Head of caudate nucleus (tissue), 42 donors: ENCODE data around the gene ZNF500.
A peak's percentile ranks its signal among the peaks of the same experiment; 100 is the strongest.
"Not testable (repeated sequence)": the region's sequence is repeated elsewhere in the genome, so short reads cannot be mapped to it uniquely, and the experiment has no call there.

Experiments
- DNase-seq, 42 donors: peaks; one replicate each; pipeline versions ENCODE4 v3.0.0 to v3.0.0-alpha.2; 2020 to 2021; ENCODE audit warnings: mixed read lengths in 7 of 42
- intact Hi-C: fragments of 100-400 bp; cut with DNase I; formaldehyde crosslinking; loops from one replicate; pipeline ENCODE4 v1.15.0; 2022

Gene ZNF500

DNA sequence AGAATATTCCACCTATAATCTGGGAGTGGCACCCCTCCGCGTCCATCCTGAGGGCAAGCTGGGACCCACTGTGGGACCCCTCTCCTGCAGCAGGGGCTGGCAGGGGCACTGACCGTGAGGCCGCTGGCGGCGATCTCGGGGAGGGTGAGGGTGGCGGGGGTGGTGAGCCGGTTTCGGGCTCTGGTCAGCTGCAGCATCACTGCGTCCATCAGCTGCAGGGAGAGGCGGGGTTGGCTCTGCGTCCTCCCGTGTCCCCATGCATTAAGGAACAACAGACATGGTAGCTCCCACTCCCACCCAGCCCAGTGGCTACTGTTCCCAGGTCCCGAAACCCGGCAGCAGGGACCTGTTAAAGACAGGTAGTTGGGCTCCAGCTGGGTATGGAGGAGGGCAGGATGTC, 31.5 kb upstream of the ZNF500 start:
- DNase-seq = no peak

DNA sequence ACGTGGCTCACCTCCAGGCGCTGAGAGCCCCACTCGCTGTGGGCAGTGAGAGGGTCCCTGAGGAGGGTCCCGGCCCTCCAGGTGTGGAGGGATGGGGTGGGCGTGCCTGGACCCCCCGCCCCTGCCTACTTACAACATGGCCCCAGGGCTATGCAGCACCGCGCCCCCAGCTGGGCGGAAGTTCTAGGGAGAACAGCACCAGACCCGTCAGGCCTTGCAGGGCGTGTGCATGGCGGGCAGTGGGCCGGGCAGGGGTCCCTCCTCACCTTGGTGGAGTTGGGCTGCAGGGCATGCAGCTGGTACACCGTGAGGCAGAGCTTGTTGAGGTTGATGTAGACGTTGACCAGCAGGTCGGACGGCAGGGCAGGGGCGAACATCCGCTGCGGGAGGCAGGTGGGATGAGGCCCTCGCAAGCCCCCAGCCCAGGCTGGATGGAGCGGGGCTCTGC, 30.9 kb upstream of the ZNF500 start:
- intact Hi-C loops = no loop called here
- no peak for DNase-seq

More for the DNA sequence above, 31.5 kb upstream of the ZNF500 start:
- intact Hi-C loops = no loop called here

DNA sequence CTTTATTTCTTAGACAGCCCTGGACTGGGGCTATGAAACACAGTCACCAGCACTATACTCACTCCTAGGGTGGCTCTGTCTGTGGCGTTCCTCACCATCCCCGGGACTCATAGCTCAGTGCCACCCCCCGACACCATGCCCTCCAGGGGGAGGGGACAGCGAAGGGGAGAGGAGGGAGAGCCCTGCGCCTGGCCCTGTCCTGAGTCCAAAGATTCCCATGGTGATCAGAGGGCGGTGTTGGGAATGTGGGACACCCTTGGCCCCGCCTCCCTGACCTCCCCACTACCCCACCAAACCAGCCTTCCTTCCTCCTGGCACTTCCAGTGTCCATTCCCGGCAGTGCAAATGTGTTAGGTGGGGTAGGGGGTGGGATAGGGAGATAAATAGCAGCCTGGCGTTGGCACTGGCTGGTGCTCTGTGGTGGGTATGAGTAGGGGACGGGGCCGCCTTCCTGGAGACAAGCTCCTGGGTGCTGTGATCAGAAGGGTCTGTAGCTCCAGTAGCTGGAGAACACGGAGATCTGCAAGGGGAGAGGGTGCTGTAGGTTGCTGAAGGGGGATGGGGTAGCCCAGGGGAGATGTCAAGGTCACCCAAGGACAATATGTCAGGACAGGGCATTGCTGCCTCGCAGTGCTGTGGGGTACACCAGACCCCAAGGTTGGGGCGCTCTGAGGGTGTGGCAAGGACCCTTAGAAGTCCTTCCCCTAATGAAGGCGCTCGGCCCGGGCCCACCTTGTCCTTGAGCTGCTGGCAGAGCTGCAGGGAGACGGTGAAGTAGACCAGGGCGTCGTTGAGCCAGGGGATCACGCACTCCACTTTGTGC, 30.2 kb upstream of the ZNF500 start:
- intact Hi-C loops = no loop called here

DNA sequence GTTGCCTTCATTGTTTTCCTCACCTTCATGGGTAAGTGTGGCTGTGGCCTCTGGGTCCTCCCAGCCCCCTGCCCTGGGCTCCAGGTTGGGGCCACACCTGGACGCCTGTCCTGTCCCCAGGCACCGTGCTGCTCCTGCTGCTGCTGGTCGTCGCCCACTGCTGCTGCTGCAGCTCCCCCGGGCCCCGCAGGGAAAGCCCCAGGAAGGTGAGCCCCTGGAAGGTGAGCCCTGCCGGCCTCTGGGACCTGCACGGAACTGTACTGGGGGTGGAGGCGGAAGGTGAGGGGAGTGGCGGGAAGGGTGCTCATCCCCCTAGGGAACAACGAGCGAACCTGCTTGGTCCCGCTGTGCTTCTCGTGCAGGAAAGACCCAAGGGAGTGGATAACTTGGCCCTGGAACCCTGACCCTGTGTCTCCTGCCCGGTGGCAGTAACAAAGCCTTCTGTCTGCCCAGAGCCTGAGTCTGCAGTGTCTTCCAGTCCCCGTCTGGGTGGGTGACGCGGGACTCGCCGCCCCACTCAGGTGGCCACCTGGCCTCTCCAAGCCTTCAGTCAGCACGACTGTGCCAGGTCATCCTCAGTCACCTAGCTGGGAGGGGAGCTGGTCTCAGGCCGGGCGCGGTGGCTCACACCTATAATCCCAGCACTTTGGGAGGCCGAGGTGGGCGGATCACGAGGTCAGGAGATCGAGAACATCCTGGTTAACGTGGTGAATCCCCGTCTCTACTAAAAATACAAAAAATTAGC, 29.0 kb upstream of the ZNF500 start:
- intact Hi-C loops = no loop called here

More for the DNA sequence above, 30.2 kb upstream of the ZNF500 start:
- no peak for DNase-seq

DNA sequence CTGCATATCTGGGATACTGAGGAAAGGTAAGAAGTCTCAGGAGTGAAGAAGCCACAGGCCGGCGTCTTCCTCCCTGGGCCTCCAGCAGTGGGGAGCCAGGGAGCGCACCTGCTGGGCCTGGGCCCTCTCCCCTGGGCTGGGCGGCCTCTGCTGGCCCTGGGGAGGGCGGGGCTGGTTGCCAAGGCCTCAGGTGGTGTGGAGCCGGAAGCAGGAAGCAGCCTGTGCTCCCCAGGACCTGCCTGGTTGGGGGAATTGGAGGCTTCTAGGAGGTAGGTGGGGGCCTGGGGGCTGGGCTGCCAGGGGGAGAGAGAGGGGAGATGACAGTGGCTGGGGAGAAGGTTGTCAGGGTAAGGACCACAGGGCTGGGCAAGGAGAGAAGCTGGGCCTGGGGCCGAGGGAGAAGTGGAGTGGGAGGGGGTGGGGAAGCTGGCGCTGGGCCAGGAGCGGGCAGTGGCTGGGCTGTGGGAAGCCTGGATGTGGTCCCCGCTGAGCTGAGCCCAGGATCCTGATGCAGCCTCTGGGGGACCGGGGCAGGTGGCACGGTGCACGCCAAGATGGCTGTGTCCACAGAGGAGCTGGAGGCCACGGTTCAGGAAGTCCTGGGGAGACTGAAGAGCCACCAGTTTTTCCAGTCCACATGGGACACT, 28.3 kb upstream of the ZNF500 start, which contains the start of gene SMIM22:
TSS of gene SMIM22 (plus strand) at position 189 of the 647 bp plus-strand sequence. CDS start at position 555, 366 bp downstream.
- intact Hi-C loops = no loop called here
- peak in 5 of 42 donors; percentile 14 to 48 (median 32) for DNase-seq

More for the DNA sequence above, 29.0 kb upstream of the ZNF500 start:
- no peak for DNase-seq

DNA sequence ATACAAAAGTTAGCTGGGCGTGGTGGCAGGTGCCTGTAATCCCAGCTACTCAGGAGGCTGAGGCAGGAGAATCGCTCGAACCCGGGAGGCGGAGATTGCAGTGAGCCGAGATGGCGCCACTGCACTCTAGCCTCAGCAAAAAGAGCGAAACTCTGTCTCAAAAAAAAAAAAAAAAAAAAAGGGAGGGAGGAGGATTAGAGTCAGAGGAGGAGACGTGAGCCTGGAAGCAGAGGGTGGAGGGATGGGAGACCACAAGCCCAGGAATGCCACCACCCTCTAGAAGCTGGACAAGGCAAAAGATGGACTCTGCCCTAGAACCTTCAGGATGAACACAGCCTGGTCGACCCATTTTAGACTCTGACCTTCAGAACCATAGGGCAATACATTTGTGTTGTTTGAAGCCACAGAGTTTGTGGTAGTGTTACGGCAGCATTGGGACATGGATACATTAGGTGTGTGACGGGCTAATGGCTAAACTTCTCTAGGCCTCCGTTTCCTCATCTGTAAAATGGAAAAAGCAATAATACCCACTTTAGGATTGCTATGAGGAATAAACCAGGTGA, 26.1 kb upstream of the ZNF500 start:
- intact Hi-C loops = no loop called here
- no peak for DNase-seq

DNA sequence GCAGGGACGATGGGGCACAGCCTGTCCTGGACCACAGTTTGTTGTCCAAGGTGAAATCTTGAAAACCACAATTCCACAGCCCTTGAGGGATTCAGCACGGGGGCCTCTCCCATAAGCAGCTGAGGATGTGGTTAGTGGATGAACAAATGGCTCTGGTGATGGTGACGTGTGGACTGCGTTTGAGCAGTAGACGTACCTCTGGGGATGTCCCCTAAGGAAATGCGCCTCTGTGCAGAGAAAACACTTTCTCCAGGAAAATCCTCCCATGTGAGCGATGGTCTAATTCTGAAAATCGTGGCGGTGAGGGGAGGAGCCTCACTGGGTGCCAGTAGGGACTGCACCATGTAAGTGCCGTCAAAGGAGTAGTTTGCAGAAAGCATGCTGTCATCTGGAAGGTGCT, 23.9 kb upstream of the ZNF500 start:
- no peak for DNase-seq
- intact Hi-C loops = no loop called here

DNA sequence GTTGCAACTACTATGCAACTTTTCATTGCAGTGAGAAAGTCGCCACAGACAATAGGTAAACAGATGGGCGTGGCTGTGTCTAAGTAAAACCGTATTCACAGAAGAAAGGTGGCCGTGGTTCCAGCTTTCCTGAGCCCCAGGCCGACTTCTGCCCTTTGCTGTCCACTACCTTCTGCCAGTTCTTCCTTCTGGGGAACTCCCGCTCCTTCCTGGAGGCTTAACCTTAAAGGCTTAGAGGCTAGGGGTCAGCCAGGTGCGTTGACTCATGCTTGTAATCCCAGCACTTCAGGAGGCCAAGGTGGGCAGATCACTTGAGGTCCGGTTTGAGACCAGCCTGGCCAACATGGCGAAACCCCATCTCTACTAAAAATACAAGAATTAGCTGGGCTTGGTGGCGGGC, 23.3 kb upstream of the ZNF500 start:
- no peak for DNase-seq
- intact Hi-C loops = no loop called here

DNA sequence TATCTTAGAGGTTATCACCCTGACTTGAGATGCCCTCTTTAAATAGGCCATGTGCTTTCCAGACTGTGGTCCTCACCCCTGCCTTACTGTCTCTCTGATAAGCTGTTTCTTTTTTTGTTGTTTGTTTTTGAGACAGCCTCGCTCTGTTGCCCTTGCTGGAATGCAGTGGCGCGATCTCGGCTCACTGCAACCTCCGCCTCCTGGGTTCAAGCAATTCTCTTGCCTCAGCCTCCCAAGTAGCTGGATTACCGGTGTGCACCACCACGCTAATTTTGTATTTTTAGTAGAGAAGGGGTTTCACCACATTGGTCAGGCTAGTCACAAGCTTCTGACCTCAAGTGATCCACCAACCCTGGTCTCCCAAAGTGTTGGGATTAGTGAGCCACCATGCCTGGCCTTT, 21.9 kb upstream of the ZNF500 start:
- intact Hi-C loops = no loop called here

DNA sequence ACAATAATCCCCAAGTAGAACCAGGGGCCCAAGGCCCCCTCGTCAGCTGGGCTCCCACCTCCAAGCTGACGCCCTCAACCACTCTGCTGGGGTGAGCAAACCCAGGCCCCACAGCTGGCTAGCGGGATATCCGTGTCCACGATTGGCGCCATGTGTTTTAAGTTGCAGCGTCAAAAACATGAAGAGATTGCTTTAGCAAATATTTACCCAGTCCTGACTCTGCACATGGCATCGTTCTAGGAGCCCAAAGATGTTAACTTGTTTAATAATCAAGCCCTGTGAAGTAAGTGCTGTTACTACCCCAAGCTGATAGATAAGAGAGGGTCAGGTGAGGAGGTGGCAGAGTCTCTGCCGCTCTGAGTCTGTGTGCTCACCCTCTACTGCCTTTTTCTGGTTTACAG, 21.5 kb upstream of the ZNF500 start:
- DNase-seq = no peak
- intact Hi-C loops = no loop called here

More for the DNA sequence above, 21.9 kb upstream of the ZNF500 start:
- DNase-seq = no peak

DNA sequence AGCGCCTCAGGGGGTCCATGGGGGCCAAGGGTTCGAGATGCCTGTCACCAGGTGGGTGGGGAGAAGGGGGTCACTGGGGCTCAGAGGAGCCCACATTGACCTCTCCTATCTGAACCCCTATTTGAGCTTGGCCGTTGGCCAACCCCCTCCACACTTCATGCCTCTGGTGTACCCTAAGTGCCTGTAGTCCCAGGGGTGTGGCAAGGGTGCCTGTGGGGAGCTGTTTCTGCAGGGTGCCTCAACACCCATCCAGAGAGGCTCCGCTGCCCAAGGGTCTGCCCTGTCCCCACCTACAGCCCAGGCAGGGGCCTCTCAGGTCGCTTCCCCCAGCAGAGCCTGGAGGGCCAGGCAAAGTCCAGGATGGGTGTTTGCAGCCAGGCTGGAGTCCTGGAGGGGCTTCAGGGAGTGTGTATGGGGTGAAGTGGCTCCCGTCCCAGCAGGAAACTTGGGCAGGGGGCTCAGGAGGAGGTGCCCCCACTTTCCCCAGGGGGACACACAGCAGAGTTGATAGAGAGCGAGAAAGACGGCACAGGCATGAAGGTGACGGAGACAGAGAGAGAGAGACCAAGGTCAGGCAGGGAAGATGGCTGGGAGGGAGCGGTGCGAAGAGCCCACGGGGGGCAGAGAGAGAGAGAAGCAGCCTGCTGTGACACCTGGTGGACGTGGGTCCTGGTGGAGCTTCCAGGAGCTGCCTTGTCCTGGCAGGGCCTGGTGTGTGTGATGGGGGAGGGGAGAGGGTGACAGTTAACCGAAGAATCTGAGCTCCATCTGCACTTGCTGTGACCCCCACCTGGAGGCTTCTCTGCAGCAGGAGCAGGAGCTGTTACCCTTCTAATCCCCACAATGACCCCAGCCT, 20.9 kb upstream of the ZNF500 start, which contains the start of gene SEPTIN12:
TSS of gene SEPTIN12 (minus strand) at position 719 of the 856 bp plus-strand sequence. CDS start at position 19, 700 bp downstream.
- intact Hi-C loops = no loop called here
- DNase-seq = no peak

DNA sequence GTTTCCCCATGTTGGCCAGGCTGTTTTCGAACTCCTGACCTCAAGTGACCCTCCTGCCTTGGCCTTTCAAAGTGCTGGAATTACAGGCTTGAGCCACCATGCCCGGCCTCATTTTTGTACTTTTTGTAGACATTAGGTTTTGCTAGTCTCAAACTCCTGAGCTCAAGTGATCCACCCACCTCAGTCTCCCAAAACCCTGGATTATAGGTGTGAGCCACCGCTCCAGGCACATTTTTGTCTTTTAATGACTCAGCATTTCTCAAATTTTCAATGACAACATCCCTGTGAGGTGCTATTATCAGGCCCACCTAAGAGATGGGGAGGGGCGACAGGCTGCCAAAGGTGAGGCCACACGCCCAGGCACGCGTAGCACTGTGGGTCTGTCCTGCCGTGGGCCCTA, 20.1 kb upstream of the ZNF500 start:
- intact Hi-C loops = no loop called here

DNA sequence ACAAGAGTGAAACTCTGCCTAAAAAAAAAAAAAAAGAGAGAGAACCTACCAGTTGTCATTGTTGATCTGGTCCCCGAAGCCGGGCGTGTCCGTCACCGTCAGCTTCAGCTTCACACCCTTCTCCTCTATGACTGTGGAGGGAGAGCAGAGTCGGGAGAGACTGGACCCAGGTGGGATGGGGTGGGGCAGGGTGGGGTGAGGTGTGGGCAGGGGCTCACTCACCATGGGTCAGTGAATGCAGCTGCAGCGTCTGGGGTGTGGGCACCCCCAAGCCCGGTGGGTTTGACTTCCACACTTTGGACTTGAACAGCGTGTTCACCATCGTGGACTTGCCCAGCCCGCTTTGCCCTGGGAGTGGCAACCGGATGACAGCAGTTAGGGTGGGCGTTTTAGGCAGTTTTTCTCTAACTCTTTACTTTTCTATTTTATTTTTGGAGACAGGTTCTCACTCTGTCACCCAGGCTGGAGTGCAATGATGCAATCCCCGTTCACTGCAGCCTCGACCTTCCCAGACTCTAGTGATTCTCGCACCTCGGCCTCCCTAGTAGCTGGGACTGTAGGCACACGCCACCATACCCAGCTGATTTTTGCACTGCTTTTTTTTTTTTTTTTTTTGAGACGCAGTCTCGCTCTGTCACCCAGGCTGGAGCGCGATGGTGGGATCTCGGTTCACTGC, 18.9 kb upstream of the ZNF500 start:
- DNase-seq = peak in 6 of 42 donors; percentile 11 to 54 (median 33)
- intact Hi-C loops = no loop called here

More for the DNA sequence above, 20.1 kb upstream of the ZNF500 start:
- peak in 5 of 42 donors; percentile 27 to 68 (median 45) for DNase-seq

DNA sequence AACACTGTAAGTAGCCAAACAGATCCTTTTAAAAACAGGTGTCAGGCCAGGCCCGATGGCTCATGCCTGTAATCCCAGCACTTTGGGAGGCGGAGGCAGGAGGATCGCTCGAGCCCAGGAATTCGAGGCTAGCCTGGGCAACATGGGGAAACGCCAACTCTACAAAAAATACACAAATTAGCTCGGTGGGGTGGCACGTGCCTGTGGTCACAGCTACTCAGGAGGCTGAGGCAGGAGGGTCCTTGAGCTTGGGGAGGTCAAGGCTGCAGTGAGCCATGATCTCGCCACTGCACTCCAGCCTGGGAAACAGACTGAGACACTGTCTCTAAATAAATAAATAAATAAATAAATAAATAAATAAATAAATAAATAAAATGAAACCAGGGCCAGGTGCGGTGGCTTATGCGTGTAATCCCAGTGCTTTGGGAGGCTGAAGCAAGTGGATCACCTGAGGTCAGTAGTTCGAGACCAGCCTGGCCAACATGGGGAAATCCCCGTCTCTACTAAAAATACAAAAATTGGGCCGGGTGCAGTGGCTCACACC, 17.6 kb upstream of the ZNF500 start:
- DNase-seq, intact Hi-C loops: not testable (repeated sequence)

DNA sequence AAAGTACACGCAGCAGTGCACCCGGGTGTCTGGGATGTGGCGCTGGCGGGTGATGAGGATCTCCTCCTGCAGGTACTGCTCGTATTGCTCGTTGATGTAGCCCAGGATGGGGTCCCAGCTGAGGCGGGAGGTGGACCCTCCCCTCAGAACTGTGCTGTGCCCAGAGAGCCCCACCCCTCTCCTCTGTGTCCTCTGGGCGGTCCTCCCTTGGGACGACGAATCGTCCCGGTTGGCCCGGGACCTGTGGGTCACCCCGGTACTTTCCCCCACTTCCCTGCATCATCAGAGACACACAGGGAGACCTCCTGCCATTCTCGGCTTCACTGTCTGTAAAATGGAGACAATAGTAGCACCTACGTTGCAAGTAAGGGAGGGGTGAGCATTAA, 17.0 kb upstream of the ZNF500 start:
- intact Hi-C loops = no loop called here
- peak in 1 of 42 donors; percentile 35 for DNase-seq

DNA sequence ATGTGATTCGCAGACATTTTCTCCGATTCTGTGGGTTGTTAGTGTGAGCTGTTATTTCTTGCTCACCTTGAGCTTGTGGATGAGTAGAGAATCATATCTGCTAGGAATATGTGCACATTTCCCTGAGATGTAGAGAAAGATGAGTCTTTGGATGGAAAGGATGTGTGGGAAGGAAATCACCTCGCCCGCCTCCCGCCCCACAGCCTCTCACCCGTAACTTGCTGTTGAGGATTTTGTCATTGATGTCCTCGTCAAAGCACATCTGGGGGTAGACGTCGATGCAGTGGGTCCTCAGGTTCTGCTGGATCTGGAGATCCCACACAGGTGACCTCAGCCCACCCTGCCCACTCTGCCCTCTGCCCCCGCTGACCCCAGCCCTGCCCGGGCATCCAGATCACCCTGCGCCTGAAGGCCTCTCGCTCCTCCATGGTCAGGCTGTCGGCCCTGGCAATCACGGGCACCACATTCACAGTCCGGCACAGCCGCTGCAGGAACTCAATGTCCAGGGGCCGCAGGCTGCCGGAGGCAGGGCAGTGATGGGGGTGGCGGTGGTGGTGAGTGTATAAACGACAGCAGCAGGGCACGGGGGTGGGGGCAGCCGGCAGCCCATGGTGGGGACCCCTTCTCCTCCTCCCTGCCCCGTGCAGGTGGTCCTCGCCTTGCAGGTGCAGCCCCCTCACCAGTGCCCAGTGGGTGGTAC, 16.4 kb upstream of the ZNF500 start:
- intact Hi-C loops = no loop called here
- DNase-seq = peak in 21 of 42 donors; percentile 23 to 79 (median 59)

DNA sequence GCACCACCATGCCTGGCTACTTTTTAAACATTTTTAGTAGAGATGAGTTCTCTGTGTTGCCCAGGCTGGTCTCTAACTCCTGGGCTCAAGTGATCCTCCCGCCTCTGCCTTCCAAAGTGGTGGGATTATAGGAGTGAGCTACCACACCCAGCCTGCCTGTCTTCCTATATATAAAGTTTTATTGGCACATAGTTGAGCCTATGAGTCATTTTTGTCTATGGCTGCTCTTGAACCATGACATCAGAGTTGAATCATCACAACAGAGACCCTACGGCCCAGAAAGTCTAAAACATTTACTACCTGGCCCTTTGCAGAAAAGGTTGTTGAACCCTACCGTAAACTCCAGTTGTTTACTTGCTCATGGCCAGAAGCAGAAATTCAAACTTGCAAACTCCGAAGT, 13.3 kb upstream of the ZNF500 start:
- intact Hi-C loops = no loop called here
- no peak for DNase-seq
